Endometrium (tissue), 2 donors: ENCODE measurements around the gene CENPA.
"Not testable (repeated sequence)": the region's sequence is repeated elsewhere in the genome, so short reads cannot be mapped to it uniquely, and the experiment has no call there.

Experiments
- FAIRE-seq: peaks from 2 replicates; lab custom pipeline; 2012; peaks lifted over from hg19 to GRCh38; lab: Jason Lieb, UNC
- donor health status: control.
- donor health status: control.

The CENPA gene

GRCh38 chr2:26792720-26793119 lies 6.9 kb downstream of the CENPA start:
- no peak for FAIRE-seq

GRCh38 chr2:26793518-26793917 lies 7.7 kb downstream of the CENPA start:
- FAIRE-seq = no peak

- FAIRE-seq = not testable (repeated sequence)
These were observed 9.3 kb downstream of the CENPA start for GRCh38 chr2:26795135-26795534.

GRCh38 chr2:26801328-26801727 lies 15.5 kb downstream of the CENPA start:
- no peak for FAIRE-seq

- no peak for FAIRE-seq
These were observed 15.9 kb downstream of the CENPA start for GRCh38 chr2:26801796-26802195.

- no peak for FAIRE-seq
These were observed 19.4 kb downstream of the CENPA start for GRCh38 chr2:26805241-26805676.

GRCh38 chr2:26807788-26808460 lies 22.1 kb downstream of the CENPA start:
- FAIRE-seq = no peak

- no peak for FAIRE-seq
These were observed 23.4 kb downstream of the CENPA start for GRCh38 chr2:26809211-26809610.

- no peak for FAIRE-seq
These were observed 24.2 kb downstream of the CENPA start for GRCh38 chr2:26809876-26810577.

GRCh38 chr2:26811261-26811660 lies 25.4 kb downstream of the CENPA start:
- no peak for FAIRE-seq

GRCh38 chr2:26811791-26812694 lies 26.2 kb downstream of the CENPA start:
- no peak for FAIRE-seq

GRCh38 chr2:26812731-26813130 lies 26.9 kb downstream of the CENPA start:
- no peak for FAIRE-seq

GRCh38 chr2:26814072-26814765 lies 28.4 kb downstream of the CENPA start:
- FAIRE-seq = not testable (repeated sequence)

- FAIRE-seq = no peak
These were observed 31.0 kb downstream of the CENPA start for GRCh38 chr2:26816893-26817292.

GRCh38 chr2:26818255-26818654 lies 32.4 kb downstream of the CENPA start:
- no peak for FAIRE-seq

- no peak for FAIRE-seq
These were observed 33.1 kb downstream of the CENPA start for GRCh38 chr2:26818972-26819371.

GRCh38 chr2:26820932-26821331 lies 35.1 kb downstream of the CENPA start:
- FAIRE-seq = no peak

GRCh38 chr2:26822877-26823276 lies 37.0 kb downstream of the CENPA start:
- no peak for FAIRE-seq

- FAIRE-seq = no peak
These were observed 52.5 kb downstream of the CENPA start for GRCh38 chr2:26838121-26838906.

- no peak for FAIRE-seq
These were observed 55.2 kb downstream of the CENPA start for GRCh38 chr2:26840937-26841610.

- FAIRE-seq = peak; percentile 31
These were observed 57.2 kb downstream of the CENPA start for GRCh38 chr2:26843041-26843440.
